Fibroblast of skin of back (primary cell): Measurements from ENCODE around the gene GET4.
"Not testable (repeated sequence)": the region's sequence is repeated elsewhere in the genome, so short reads cannot be mapped to it uniquely, and the experiment has no call there.

Experiments
- DNase-seq: peaks from one replicate; pipeline ENCODE4 v3.0.0-alpha.2; 2013

Gene GET4

GRCh38 chr7:916291-916941 is 40.1 kb downstream of the GET4 start:
- DNase-seq: no peak

- DNase-seq: no peak
Measured at GRCh38 chr7:917255-918117, 41.1 kb downstream of the GET4 start.

GRCh38 chr7:918118-918425 is 41.7 kb downstream of the GET4 start:
- DNase-seq: no peak

GRCh38 chr7:918441-919113 is 42.2 kb downstream of the GET4 start:
- DNase-seq: no peak

GRCh38 chr7:919114-919442 is 42.7 kb downstream of the GET4 start:
- no peak for DNase-seq

- DNase-seq: no peak
Measured at GRCh38 chr7:919924-920341, 43.6 kb downstream of the GET4 start.

- no peak for DNase-seq
Measured at GRCh38 chr7:920351-921070, 44.2 kb downstream of the GET4 start.

GRCh38 chr7:921071-921461 is 44.7 kb downstream of the GET4 start:
- DNase-seq: no peak

- no peak for DNase-seq
Measured at GRCh38 chr7:921581-922333, 45.4 kb downstream of the GET4 start.

GRCh38 chr7:922334-923107 is 46.2 kb downstream of the GET4 start:
- no peak for DNase-seq

- DNase-seq: peak; percentile 66
Measured at GRCh38 chr7:923108-924041, 47.0 kb downstream of the GET4 start.

GRCh38 chr7:924042-924441 is 47.7 kb downstream of the GET4 start:
- DNase-seq: not testable (repeated sequence)

- peak; percentile 37 for DNase-seq
Measured at GRCh38 chr7:924541-925231, 48.3 kb downstream of the GET4 start.

- DNase-seq: no peak
Measured at GRCh38 chr7:925601-926000, 49.2 kb downstream of the GET4 start.

- no peak for DNase-seq
Measured at GRCh38 chr7:926061-927030, 50.0 kb downstream of the GET4 start.

- no peak for DNase-seq
Measured at GRCh38 chr7:927031-927671, 50.8 kb downstream of the GET4 start.

GRCh38 chr7:929311-929711 is 53.0 kb downstream of the GET4 start:
- DNase-seq: no peak
